Activated CD4-positive, alpha-beta T cell treated with anti-CD3 and anti-CD28 coated beads for 36 hours (primary cell): ENCODE data around the gene YIPF2. TPM values are rescaled to one million over a fixed set of nuclear protein-coding genes. Genes with fewer than 3 reads are reported as not detected.

ENCODE experiments used
- ATAC-seq: fragments of 200-7000 bp; cut with Tn5 transposase; one replicate; pipeline ENCODE4 v1.10.0; 2021; ENCODE audit warnings: mild to moderate bottlenecking, moderate library complexity
- CTCF ChIA-PET: fragments of 350-600 bp; sonication (Branson Sonifier 250); formaldehyde crosslinking; loops from one replicate; lab custom pipeline; 2021; ENCODE audit warnings: antibody characterized with exemption; lab: Charles Lee
- POLR2A ChIA-PET: fragments of 350-600 bp; sonication (Branson Sonifier 250); formaldehyde crosslinking; loops from one replicate; lab custom pipeline; 2021; ENCODE audit warnings: antibody characterized with exemption, inconsistent platforms; lab: Charles Lee
- DNase-seq: peaks from one replicate; pipeline ENCODE4 v3.0.0-alpha.2; 2020
- H3K27ac Mint-ChIP-seq: one replicate; pipeline ENCODE4 v1.8.0; 2021; ENCODE audit warnings: mixed read lengths
- H3K27me3 Mint-ChIP-seq: one replicate; pipeline ENCODE4 v1.8.0; 2021; ENCODE audit warnings: mixed read lengths
- H3K36me3 Mint-ChIP-seq: one replicate; pipeline ENCODE4 v1.8.0; 2021; ENCODE audit warnings: low read depth, mixed read lengths
- H3K4me1 Mint-ChIP-seq: one replicate; pipeline ENCODE4 v1.8.0; 2021; ENCODE audit warnings: mixed read lengths
- H3K4me3 Mint-ChIP-seq: one replicate; pipeline ENCODE4 v1.8.0; 2021; ENCODE audit warnings: mild to moderate bottlenecking, moderate library complexity, mixed read lengths
- H3K9me3 Mint-ChIP-seq: one replicate; pipeline ENCODE4 v1.8.0; 2021; ENCODE audit warnings: low read depth, mixed read lengths
- intact Hi-C, 2 experiments: fragments of 100-400 bp; cut with DNase I in 1 of 2; cut with micrococcal nuclease in 1 of 2; formaldehyde crosslinking; loops; one replicate each; pipeline versions ENCODE4 v1.14.2 to v1.15.1; 2022 to 2024; cut with DNase I, micrococcal nuclease
- total RNA-seq, 2 experiments: library from RNA; stranded (reverse); gene quantifications; one replicate each; pipeline ENCODE4 v1.2.3, GENCODE V29; 2021

The YIPF2 gene
- total RNA-seq, 2 experiments from 2014 or later: 15.8 to 21.3 TPM

- POLR2A ChIA-PET: interaction anchor here (0.6 kb wide), 2 partner anchors 252 to 705 kb away, joined by 4 to 5 read pairs; no protein-coding TSS in a partner anchor
Measured at GRCh38 chr19:10874024-10874423, 54.4 kb downstream of the YIPF2 start.

GRCh38 chr19:10872546-10873107 lies 55.8 kb downstream of the YIPF2 start:
- CTCF ChIA-PET: interaction anchor here (0.5 to 2.6 kb wide), 18 partner anchors 8 to 624 kb away, joined by 3 to 13 read pairs (median 3); partner anchors contain the start of genes DNM2, LDLR and TMED1
- H3K27me3 Mint-ChIP-seq: no peaks in the 10 kb centered on the region

More at GRCh38 chr19:10874024-10874423, 54.4 kb downstream of the YIPF2 start:
- Mint-ChIP-seq H3K9me3 (no peaks in the 10 kb centered on the region), H3K4me1 (peaks cover 45% of the 10 kb centered on the region), H3K27me3 (no peaks in the 10 kb centered on the region), H3K36me3 (peaks cover 8% of the 10 kb centered on the region), H3K4me3 (no peak overlapping the region), H3K27ac (peak overlapping the region; percentile 51)
- intact Hi-C loops: loop anchor here (5.0 to 10.0 kb wide), 3 partner anchors 53 to 769 kb away; partner anchors contain the start of genes ANGPTL6 (in 1 of the 2), KANK2 (in 1 of the 2), PPAN (in 1 of the 2) and TIMM29 (in 1 of the 2)
- ATAC-seq (no peak), DNase-seq (no peak)
- CTCF ChIA-PET: interaction anchor here (0.9 to 2.6 kb wide), 2 partner anchors 10 to 274 kb away, joined by 4 to 13 read pairs; no protein-coding TSS in a partner anchor

More at GRCh38 chr19:10872546-10873107, 55.8 kb downstream of the YIPF2 start:
- POLR2A ChIA-PET: interaction anchor here (0.6 to 1.1 kb wide), 3 partner anchors 8 to 1869 kb away, joined by 3 to 4 read pairs (median 3); no protein-coding TSS in a partner anchor
- H3K27ac Mint-ChIP-seq: peak overlapping the region; percentile 90
- peak overlapping the region; percentile 80 for H3K4me3 Mint-ChIP-seq
- peaks cover 8% of the 10 kb centered on the region for H3K36me3 Mint-ChIP-seq
- intact Hi-C loops: loop anchor here (5.0 to 10.0 kb wide), 3 partner anchors 55 to 768 kb away; partner anchors contain the start of genes ANGPTL6 (in 1 of the 2), KANK2 (in 1 of the 2), PPAN (in 1 of the 2) and TIMM29 (in 1 of the 2)
- DNase-seq (peak; percentile 51), ATAC-seq (no peak)
- no peaks in the 10 kb centered on the region for H3K9me3 Mint-ChIP-seq
- peaks cover 38% of the 10 kb centered on the region for H3K4me1 Mint-ChIP-seq

Other genes starting within 250 kb of the YIPF2 start
- gene QTRT1, start 227.2 kb downstream of the YIPF2 start, total RNA-seq: 10 to 100 TPM; 51.5 to 52.8 TPM
- gene DNM2, start 210.6 kb downstream of the YIPF2 start, total RNA-seq: 100 to 1,000 TPM; 167 to 185 TPM
- 10 to 100 TPM in 1 of 2 experiments, 1 to 10 TPM in 1; 8.7 to 15.3 TPM for gene TMED1, start 92.4 kb downstream of the YIPF2 start, total RNA-seq
- gene C19orf38, start 80.2 kb downstream of the YIPF2 start, total RNA-seq: 1 to 10 TPM; 2.7 to 3.6 TPM
- 10 to 100 TPM; 82.3 to 96.8 TPM for gene CARM1, start 57.1 kb downstream of the YIPF2 start, total RNA-seq
- 10 to 100 TPM in 1 of 2 experiments, 1 to 10 TPM in 1; 8.6 to 15.5 TPM for gene TIMM29, start 172 bp upstream of the YIPF2 start, total RNA-seq
- gene SMARCA4, start 32.4 kb upstream of the YIPF2 start, total RNA-seq: 100 to 1,000 TPM; 102 to 116 TPM
- 10 to 100 TPM; 73.0 to 73.8 TPM for gene LDLR, start 160.8 kb upstream of the YIPF2 start, total RNA-seq
- gene SPC24, start 227.1 kb upstream of the YIPF2 start, total RNA-seq: 10 to 100 TPM; 59.6 to 72.2 TPM